Mesendoderm (in vitro differentiated cells): Measurements from ENCODE around the gene FAR1.
A peak's percentile ranks its signal among the peaks of the same experiment; 100 is the strongest.

ENCODE experiments used
- DNase-seq: peaks from one replicate; pipeline ENCODE4 v3.0.0; 2013
- H2AK5ac ChIP-seq: 2 replicates; pipeline ENCODE4 v1.6.1; 2013; ENCODE audit warnings: low read length, inconsistent platforms
- H2BK120ac ChIP-seq: 2 replicates; pipeline ENCODE4 v1.6.1; 2013; ENCODE audit warnings: low read depth, mild to moderate bottlenecking, low read length, moderate library complexity, mixed read lengths
- H2BK15ac ChIP-seq: replicated peaks from 2 replicates; pipeline ENCODE4 v1.6.1; 2013; ENCODE audit warnings: low read depth, mild to moderate bottlenecking, moderate library complexity
- H2BK5ac ChIP-seq: 2 replicates; pipeline ENCODE4 v1.6.1; 2013; ENCODE audit warnings: low read length, inconsistent platforms
- H3K18ac ChIP-seq: 2 replicates; pipeline ENCODE4 v1.6.1; 2013; ENCODE audit warnings: mild to moderate bottlenecking, low read length, mixed read lengths
- H3K23ac ChIP-seq: one replicate; pipeline ENCODE4 v1.6.1; 2013; ENCODE audit warnings: low read length
- H3K27ac ChIP-seq: 2 replicates; pipeline ENCODE4 v1.5.1; 2013; ENCODE audit warnings: low read depth, mild to moderate bottlenecking, inconsistent platforms, low read length, moderate library complexity
- H3K27me3 ChIP-seq: 2 replicates; pipeline ENCODE4 v1.6.1; 2013; ENCODE audit warnings: low read length, control low read depth, mild to moderate bottlenecking, inconsistent platforms; ENCODE audit not compliant: insufficient read depth, poor library complexity
- H3K36me3 ChIP-seq: 2 replicates; pipeline ENCODE4 v1.6.1; 2013; ENCODE audit warnings: low read length, inconsistent platforms; ENCODE audit not compliant: control insufficient read depth, insufficient read depth
- H3K4ac ChIP-seq: one replicate; pipeline ENCODE4 v1.6.1; 2013; ENCODE audit warnings: low read depth, mild to moderate bottlenecking, low read length, moderate library complexity
- H3K4me1 ChIP-seq: 2 replicates; pipeline ENCODE4 v1.6.1; 2013; ENCODE audit warnings: low read depth, low read length, inconsistent platforms; ENCODE audit not compliant: control insufficient read depth
- H3K4me2 ChIP-seq: 2 replicates; pipeline ENCODE4 v1.6.1; 2013; ENCODE audit warnings: low read length
- H3K4me3 ChIP-seq: 2 replicates; pipeline ENCODE4 v1.5.1; 2013; ENCODE audit warnings: mild to moderate bottlenecking, low read length
- H3K56ac ChIP-seq: one replicate; pipeline ENCODE4 v1.6.1; 2013; ENCODE audit warnings: low read length
- H3K79me1 ChIP-seq: 2 replicates; pipeline ENCODE4 v1.6.1; 2013; ENCODE audit warnings: low read length, inconsistent platforms
- H3K79me2 ChIP-seq: 2 replicates; pipeline ENCODE4 v1.6.1; 2013; ENCODE audit warnings: mild to moderate bottlenecking, low read length; ENCODE audit not compliant: control insufficient read depth, insufficient read depth
- H3K9ac ChIP-seq: 2 replicates; pipeline ENCODE4 v1.6.1; 2013; ENCODE audit warnings: low read length, inconsistent platforms
- H4K5ac ChIP-seq: one replicate; pipeline ENCODE4 v1.6.1; 2013; ENCODE audit warnings: low read length
- H4K8ac ChIP-seq: one replicate; pipeline ENCODE4 v1.6.1; 2013; ENCODE audit warnings: low read depth, mild to moderate bottlenecking, control low read depth, low read length, moderate library complexity
- WGBS: extraction: QIAGEN DNeasy Blood & Tissue Kit; methylation state at CpG from one replicate; pipeline ENCODE4 v1.1.7; 2013; ENCODE audit warnings: low lambda C conversion rate, missing lambda C conversion rate; ENCODE audit not compliant: insufficient coverage; ENCODE audit errors: extremely low coverage; 5-methylcytosine and 5-hydroxymethylcytosine counted together

FAR1 gene

DNA sequence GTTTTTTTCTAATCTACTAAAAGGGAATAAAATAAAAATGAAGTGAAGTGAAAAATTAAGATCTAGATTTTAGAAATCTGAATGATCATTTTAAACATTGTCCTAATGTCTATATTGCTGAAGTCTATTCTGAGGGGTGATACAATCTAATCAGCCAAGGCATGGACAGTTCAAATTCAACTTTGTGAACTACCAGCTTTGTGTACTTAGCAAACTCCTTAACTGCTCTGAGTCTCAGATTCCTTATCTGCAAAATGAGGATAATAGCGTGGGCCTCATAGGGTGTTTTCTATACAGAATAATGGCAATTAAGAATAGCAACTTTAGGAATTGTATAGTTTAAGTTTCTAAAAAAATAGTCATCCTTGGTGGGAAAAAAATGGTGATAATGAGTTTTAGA is 31.4 kb downstream of the FAR1 start:
- H3K27ac ChIP-seq = no peak overlapping the region
- H4K5ac ChIP-seq = no peak overlapping the region
- WGBS = no CpG with 5 or more reads among the region's 1 CpG
- no peak overlapping the region for H4K8ac ChIP-seq
- H3K9ac ChIP-seq = no peak overlapping the region
- H2AK5ac ChIP-seq = no peak overlapping the region
- no peak for DNase-seq
- no peaks in the 10 kb centered on the region for H3K27me3 ChIP-seq
- no peak overlapping the region for H3K4me2 ChIP-seq
- no peak overlapping the region for H3K56ac ChIP-seq
- H3K79me2 ChIP-seq = peaks cover 3% of the 10 kb centered on the region
- no peaks in the 10 kb centered on the region for H3K4me1 ChIP-seq
- H3K18ac ChIP-seq = no peak overlapping the region
- no peak overlapping the region for H3K4me3 ChIP-seq
- H2BK15ac ChIP-seq = no peak overlapping the region
- H3K4ac ChIP-seq = no peak overlapping the region
- no peak overlapping the region for H2BK120ac ChIP-seq
- peaks cover 2% of the 10 kb centered on the region for H3K79me1 ChIP-seq
- no peaks in the 10 kb centered on the region for H3K36me3 ChIP-seq
- no peak overlapping the region for H3K23ac ChIP-seq
- H2BK5ac ChIP-seq = no peak overlapping the region

DNA sequence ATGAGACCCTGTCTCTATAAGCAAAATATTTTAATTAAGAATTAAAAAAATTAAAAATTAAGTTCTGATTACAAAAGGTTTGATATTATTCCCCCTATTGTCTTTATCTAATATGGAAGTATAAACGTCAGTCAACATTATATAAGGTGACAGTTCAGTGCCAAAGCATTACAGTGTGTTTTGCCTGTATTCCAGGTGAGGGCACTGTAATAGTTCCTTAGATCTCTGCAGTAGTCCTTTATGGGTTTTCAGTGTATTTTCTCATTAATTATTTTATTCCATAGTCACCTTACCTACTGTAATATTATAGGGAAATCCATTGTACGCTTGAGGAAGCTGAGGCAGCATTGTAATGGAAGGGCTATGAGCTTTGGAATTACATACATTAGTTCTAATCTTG is 33.0 kb downstream of the FAR1 start:
- Histone ChIP-seq H4K5ac (no peak overlapping the region), H3K18ac (no peak overlapping the region), H3K79me2 (peaks cover 3% of the 10 kb centered on the region), H3K4ac (no peak overlapping the region), H3K79me1 (peaks cover 2% of the 10 kb centered on the region), H2BK120ac (no peak overlapping the region), H3K56ac (no peak overlapping the region), H3K27me3 (no peaks in the 10 kb centered on the region), H2AK5ac (no peak overlapping the region), H2BK15ac (no peak overlapping the region), H3K27ac (no peak overlapping the region), H3K4me2 (no peak overlapping the region), H3K36me3 (no peaks in the 10 kb centered on the region), H4K8ac (no peak overlapping the region), H3K23ac (no peak overlapping the region), H3K4me1 (no peaks in the 10 kb centered on the region), H2BK5ac (no peak overlapping the region), H3K4me3 (no peak overlapping the region), H3K9ac (no peak overlapping the region)
- no peak for DNase-seq
- no CpG with 5 or more reads among the region's 2 CpGs for WGBS

DNA sequence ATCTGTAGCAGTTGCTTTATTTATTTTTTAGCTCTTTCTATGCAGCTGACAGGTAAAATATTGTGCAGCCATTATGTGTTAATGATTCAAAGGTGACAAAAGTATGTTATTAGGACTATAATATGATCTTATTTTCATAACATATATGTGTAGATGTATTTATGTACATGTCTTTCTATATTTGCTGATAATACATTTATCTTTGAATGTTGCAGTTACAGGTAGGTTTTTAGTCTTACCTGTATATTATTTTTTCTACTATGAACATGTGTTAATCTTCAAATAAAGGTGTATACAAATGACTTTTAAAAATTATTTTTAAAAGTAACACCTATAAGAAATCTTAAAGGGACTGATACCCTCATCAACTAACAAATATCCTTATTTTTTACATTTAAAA is 33.6 kb downstream of the FAR1 start:
- no peaks in the 10 kb centered on the region for H3K27me3 ChIP-seq
- no peaks in the 10 kb centered on the region for H3K79me1 ChIP-seq
- no peak overlapping the region for H3K27ac ChIP-seq
- no peak overlapping the region for H3K4me2 ChIP-seq
- H3K79me2 ChIP-seq = no peaks in the 10 kb centered on the region
- H3K23ac ChIP-seq = no peak overlapping the region
- H3K36me3 ChIP-seq = no peaks in the 10 kb centered on the region
- H3K4me3 ChIP-seq = no peak overlapping the region
- H3K9ac ChIP-seq = no peak overlapping the region
- H3K4ac ChIP-seq = no peak overlapping the region
- no peak overlapping the region for H2BK5ac ChIP-seq
- no peak overlapping the region for H2AK5ac ChIP-seq
- no peak overlapping the region for H2BK120ac ChIP-seq
- no peak for DNase-seq
- no peaks in the 10 kb centered on the region for H3K4me1 ChIP-seq
- H3K56ac ChIP-seq = no peak overlapping the region
- no peak overlapping the region for H3K18ac ChIP-seq
- no peak overlapping the region for H4K8ac ChIP-seq
- H2BK15ac ChIP-seq = no peak overlapping the region
- no peak overlapping the region for H4K5ac ChIP-seq

DNA sequence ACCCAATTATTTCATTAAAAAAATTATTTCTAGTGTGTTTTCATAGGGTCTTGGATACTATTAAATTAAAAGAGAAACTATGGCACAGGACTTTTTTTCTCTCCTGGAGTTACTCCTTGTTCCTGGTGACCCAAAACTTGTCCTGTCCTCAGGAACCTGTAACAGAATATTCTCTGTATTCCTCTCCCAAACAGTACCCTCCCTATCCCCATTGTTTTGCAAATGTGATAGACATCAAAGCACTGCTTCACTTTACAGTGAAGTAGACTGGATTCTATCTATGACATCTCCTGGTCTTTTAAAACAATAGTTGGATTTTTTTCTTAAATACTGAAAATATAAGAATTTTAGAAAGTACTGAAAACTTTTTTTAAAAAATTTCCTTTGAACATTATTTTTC is 37.2 kb downstream of the FAR1 start:
- H3K56ac ChIP-seq = no peak overlapping the region
- no peak overlapping the region for H2BK120ac ChIP-seq
- no peaks in the 10 kb centered on the region for H3K79me1 ChIP-seq
- H3K27me3 ChIP-seq = no peaks in the 10 kb centered on the region
- no peak overlapping the region for H4K5ac ChIP-seq
- no peaks in the 10 kb centered on the region for H3K36me3 ChIP-seq
- DNase-seq = peak; percentile 16
- no peak overlapping the region for H3K4me3 ChIP-seq
- H3K18ac ChIP-seq = no peak overlapping the region
- no peak overlapping the region for H2AK5ac ChIP-seq
- no peak overlapping the region for H3K23ac ChIP-seq
- H4K8ac ChIP-seq = no peak overlapping the region
- no peak overlapping the region for H2BK15ac ChIP-seq
- H2BK5ac ChIP-seq = no peak overlapping the region
- no peaks in the 10 kb centered on the region for H3K79me2 ChIP-seq
- no peak overlapping the region for H3K27ac ChIP-seq
- no peak overlapping the region for H3K4me2 ChIP-seq
- no peak overlapping the region for H3K9ac ChIP-seq
- no peaks in the 10 kb centered on the region for H3K4me1 ChIP-seq
- H3K4ac ChIP-seq = no peak overlapping the region

DNA sequence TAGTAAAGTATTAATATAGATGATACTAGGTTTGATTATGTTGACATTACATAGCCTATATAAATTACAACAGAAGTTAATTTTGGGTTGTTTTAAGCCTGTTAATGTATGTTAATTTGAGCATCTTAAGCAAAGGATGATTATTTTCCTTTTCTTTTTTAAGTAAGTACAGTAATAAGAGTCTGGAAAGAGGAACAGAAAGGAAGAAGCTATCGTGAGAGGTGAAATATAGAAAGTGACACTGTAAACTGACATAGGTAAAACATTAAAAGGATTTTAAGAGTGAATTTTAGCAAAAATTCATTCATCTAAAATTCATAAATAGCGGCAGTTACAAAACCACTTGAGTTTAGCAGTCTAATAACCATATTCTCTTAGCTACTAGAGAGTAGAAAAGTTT is 45.5 kb downstream of the FAR1 start:
- Histone ChIP-seq H3K4me3 (no peak overlapping the region), H3K79me1 (no peaks in the 10 kb centered on the region), H3K4me2 (no peak overlapping the region), H2BK120ac (no peak overlapping the region), H2BK15ac (no peak overlapping the region), H3K18ac (no peak overlapping the region), H3K4me1 (no peaks in the 10 kb centered on the region), H4K8ac (no peak overlapping the region), H3K36me3 (no peaks in the 10 kb centered on the region), H3K56ac (no peak overlapping the region), H4K5ac (no peak overlapping the region), H3K79me2 (no peaks in the 10 kb centered on the region), H2AK5ac (no peak overlapping the region), H3K23ac (no peak overlapping the region), H3K27ac (no peak overlapping the region), H3K4ac (no peak overlapping the region), H2BK5ac (no peak overlapping the region), H3K9ac (no peak overlapping the region), H3K27me3 (no peaks in the 10 kb centered on the region)
- DNase-seq = no peak
- no CpG with 5 or more reads among the region's 2 CpGs for WGBS

DNA sequence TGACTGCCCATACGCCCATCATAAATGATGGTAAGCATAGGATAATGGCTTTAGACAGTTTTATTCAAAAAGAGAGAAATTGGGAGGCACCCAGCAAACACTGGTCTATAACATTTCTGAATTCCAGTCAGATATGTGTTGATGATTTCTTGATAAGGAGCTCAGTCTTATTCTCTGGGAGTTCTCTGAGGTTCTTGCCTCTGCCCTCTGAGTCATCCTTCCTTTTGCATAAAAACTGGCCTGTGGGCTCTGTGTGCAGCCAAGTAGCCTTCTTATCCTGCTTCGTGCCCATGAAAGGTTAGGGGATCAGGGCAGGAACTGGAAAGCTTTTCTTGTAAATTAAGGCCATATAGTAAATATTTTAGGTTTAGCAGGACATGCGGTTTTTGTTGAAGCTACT is 48.9 kb downstream of the FAR1 start:
- Histone ChIP-seq H3K4me3 (no peak overlapping the region), H3K18ac (no peak overlapping the region), H3K27ac (no peak overlapping the region), H2BK5ac (no peak overlapping the region), H4K8ac (no peak overlapping the region), H4K5ac (no peak overlapping the region), H2BK120ac (no peak overlapping the region), H3K79me2 (no peaks in the 10 kb centered on the region), H3K4me2 (no peak overlapping the region), H3K4ac (no peak overlapping the region), H3K9ac (no peak overlapping the region), H3K56ac (no peak overlapping the region), H3K36me3 (no peaks in the 10 kb centered on the region), H3K27me3 (no peaks in the 10 kb centered on the region), H3K79me1 (no peaks in the 10 kb centered on the region), H3K4me1 (no peaks in the 10 kb centered on the region), H2BK15ac (no peak overlapping the region), H3K23ac (no peak overlapping the region), H2AK5ac (no peak overlapping the region)
- no CpG with 5 or more reads among the region's 3 CpGs for WGBS
- DNase-seq = peak; percentile 63
